Activated CD8-positive, alpha-beta T cell treated with anti-CD3 and anti-CD28 coated beads for 36 hours (primary cell): Measurements from ENCODE around the gene MKNK1. TPM values are rescaled to one million over a fixed set of nuclear protein-coding genes. Genes with fewer than 3 reads are reported as not detected.

Source experiments
- ATAC-seq: fragments of 200-7000 bp; cut with Tn5 transposase; one replicate; pipeline ENCODE4 v1.10.0; 2021; ENCODE audit warnings: mild to moderate bottlenecking, moderate library complexity
- CTCF ChIA-PET: fragments of 350-600 bp; sonication (Branson Sonifier 250); formaldehyde crosslinking; loops from one replicate; lab custom pipeline; 2021; ENCODE audit warnings: antibody characterized with exemption; lab: Charles Lee
- POLR2A ChIA-PET: fragments of 350-600 bp; sonication (Branson Sonifier 250); formaldehyde crosslinking; loops from one replicate; lab custom pipeline; 2021; ENCODE audit warnings: antibody characterized with exemption; lab: Charles Lee
- DNase-seq: peaks from one replicate; pipeline ENCODE4 v3.0.0-alpha.2; 2020
- H3K27ac Mint-ChIP-seq: one replicate; pipeline ENCODE4 v1.8.0; 2021; ENCODE audit warnings: mild to moderate bottlenecking, mixed read lengths
- H3K27me3 Mint-ChIP-seq: one replicate; pipeline ENCODE4 v1.8.0; 2021; ENCODE audit warnings: mixed read lengths
- H3K36me3 Mint-ChIP-seq: one replicate; pipeline ENCODE4 v1.8.0; 2021; ENCODE audit warnings: low read depth, mixed read lengths
- H3K4me1 Mint-ChIP-seq: one replicate; pipeline ENCODE4 v1.8.0; 2021; ENCODE audit warnings: low read depth, mixed read lengths
- H3K4me3 Mint-ChIP-seq: one replicate; pipeline ENCODE4 v1.8.0; 2021; ENCODE audit warnings: mild to moderate bottlenecking, moderate library complexity, mixed read lengths
- H3K9me3 Mint-ChIP-seq: one replicate; pipeline ENCODE4 v1.8.0; 2021; ENCODE audit warnings: mixed read lengths
- intact Hi-C: fragments of 100-400 bp; cut with micrococcal nuclease; formaldehyde crosslinking; loops from one replicate; pipeline ENCODE4 v1.10.0; 2022
- total RNA-seq, 2 experiments: library from RNA; stranded (reverse); gene quantifications; one replicate each; pipeline ENCODE4 v1.2.3, GENCODE V29; 2021
- TF ChIP-seq, protein P1 (sequence below): fragments of 200-600 bp; IDR thresholded peaks from one replicate; pipeline ENCODE4 v1.8.0; 2022; ENCODE audit warnings: antibody characterized with exemption, mild to moderate bottlenecking

Gene MKNK1
- total RNA-seq, 2 experiments from 2014 or later = 31.1 to 35.5 TPM

DNA sequence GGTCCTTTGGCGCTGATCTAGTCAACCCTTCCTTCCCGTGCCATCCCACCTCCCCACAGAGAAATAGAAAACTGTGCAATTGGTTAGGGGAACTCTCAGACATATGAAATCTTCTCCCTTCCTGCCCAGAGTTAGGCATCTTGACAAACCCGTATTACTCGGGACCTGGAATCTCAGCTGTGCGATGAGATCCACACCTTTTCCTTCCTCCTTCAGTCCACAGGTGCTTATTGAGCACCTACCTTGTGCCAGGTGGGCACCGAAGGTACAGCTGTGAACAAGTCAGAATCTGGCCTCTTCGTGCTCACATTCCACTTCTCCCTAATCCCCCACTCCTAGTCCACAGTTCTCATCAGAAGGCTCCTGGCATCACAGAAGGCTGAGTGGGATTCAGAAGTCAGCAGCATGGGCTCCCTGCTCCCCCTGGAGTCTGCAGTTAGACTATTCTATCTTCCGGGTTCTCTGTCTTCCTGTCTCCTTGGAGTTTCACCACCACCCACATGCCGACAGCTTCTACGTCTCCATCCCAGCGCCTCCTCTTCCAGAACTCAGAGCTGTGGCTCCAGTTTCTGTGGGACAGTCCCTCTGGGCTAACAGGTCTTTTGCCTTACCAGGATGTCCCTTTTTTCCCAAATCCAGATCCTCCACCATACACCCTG lies 75.6 kb downstream of the MKNK1 start:
- ChIA-PET POLR2A (interaction anchor here (0.9 to 1.4 kb wide), 3 partner anchors 48 to 55 kb away, joined by 3 to 4 read pairs (median 3); no protein-coding TSS in a partner anchor), CTCF (interaction anchor here (0.6 to 6.6 kb wide), 30 partner anchors 8 to 1198 kb away, joined by 3 to 128 read pairs (median 7); partner anchors contain the start of gene DMBX1)
- Mint-ChIP-seq H3K27ac (no peak overlapping the region), H3K27me3 (peaks cover 37% of the 10 kb centered on the region), H3K4me3 (no peak overlapping the region), H3K36me3 (no peaks in the 10 kb centered on the region), H3K4me1 (peaks cover 28% of the 10 kb centered on the region), H3K9me3 (no peaks in the 10 kb centered on the region)
- intact Hi-C loops = loop anchor here (1.0 to 2.0 kb wide), 2 partner anchors 51 to 82 kb away; no protein-coding TSS in a partner anchor
- TF ChIP-seq, protein P1, sequence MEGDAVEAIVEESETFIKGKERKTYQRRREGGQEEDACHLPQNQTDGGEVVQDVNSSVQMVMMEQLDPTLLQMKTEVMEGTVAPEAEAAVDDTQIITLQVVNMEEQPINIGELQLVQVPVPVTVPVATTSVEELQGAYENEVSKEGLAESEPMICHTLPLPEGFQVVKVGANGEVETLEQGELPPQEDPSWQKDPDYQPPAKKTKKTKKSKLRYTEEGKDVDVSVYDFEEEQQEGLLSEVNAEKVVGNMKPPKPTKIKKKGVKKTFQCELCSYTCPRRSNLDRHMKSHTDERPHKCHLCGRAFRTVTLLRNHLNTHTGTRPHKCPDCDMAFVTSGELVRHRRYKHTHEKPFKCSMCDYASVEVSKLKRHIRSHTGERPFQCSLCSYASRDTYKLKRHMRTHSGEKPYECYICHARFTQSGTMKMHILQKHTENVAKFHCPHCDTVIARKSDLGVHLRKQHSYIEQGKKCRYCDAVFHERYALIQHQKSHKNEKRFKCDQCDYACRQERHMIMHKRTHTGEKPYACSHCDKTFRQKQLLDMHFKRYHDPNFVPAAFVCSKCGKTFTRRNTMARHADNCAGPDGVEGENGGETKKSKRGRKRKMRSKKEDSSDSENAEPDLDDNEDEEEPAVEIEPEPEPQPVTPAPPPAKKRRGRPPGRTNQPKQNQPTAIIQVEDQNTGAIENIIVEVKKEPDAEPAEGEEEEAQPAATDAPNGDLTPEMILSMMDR = peak; percentile 54
- DNase-seq = no peak
- ATAC-seq = no peak

DNA sequence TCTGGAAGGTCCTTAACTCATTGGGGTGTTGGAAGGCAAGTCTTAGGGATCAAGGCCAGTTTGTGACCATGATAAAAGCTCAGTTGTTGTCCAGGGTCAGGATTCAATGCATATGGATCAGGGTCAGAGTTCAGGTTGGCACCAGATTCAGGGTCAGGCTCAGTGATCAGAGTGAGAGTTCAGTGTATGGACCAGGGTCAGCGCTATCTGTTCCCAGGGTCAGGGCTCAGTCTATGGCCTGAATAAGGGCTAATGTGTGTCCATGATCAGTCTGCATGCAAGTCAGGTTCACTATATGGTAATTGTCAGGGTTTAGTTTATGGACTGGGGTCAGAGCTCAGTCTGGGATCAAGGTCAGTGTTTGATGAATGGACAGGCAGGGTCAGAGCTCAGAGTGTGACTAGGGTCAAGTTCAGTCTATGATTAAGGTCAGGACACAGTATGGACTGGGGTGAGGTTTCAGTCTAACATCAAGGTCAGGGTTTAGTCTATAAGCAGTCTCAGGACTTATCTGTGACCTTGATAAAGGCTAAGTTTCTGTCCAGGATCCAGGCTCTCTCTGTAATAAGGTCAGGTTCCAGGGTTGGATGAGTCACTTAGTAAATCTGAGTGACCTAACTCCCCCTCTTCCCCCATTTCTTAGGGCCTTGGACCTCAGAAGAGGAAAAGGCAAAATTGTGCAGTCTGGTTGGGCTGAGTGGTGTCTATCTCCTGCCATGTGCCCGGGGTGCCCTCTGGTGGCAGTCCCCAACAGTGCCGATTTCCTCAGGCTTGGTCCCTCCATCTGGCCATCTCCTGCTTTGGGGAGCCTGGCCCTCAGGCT lies 76.4 kb downstream of the MKNK1 start:
- Mint-ChIP-seq H3K27ac (no peak overlapping the region), H3K4me1 (peaks cover 29% of the 10 kb centered on the region)
- POLR2A ChIA-PET = interaction anchor here (0.9 to 1.4 kb wide), 4 partner anchors 48 to 55 kb away, joined by 3 to 4 read pairs (median 3); no protein-coding TSS in a partner anchor

DNA sequence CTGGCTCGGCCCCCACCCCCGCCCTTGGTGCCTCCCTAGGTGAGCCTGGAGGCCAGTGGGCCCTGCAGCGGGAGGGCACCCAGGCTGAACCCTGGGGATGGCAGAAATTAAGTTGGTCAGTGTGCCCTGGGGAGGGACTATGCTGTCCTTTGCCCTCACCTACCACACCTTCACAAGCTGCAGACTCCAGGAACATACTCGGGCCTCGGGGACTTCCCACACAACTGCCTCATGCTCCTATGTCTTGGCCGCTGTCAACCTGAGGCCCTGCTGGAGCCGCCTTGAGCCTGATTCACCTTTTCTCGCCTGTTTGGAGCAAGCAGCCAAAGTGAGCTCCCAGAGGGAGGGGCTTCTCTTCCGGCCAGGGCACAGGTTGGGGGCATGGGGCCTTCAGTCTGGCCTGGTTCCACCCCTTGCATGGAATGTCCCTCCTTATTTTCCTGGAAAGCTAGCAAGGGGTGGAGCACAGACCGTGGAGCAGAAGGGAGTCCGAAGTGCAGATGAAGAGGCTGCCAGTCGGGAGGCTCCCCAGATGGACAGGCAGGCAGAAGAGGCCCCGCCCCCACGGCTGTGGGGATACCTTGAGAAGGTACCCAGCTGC lies 77.3 kb downstream of the MKNK1 start:
- ChIA-PET CTCF (interaction anchor here (0.7 to 6.6 kb wide), 17 partner anchors 9 to 198 kb away, joined by 3 to 128 read pairs (median 7); partner anchors contain the start of gene DMBX1), POLR2A (interaction anchor here (1.1 to 1.4 kb wide), 4 partner anchors 47 to 81 kb away, joined by 3 read pairs; no protein-coding TSS in a partner anchor)
- TF ChIP-seq, protein P1 = no peak
- Mint-ChIP-seq H3K9me3 (no peaks in the 10 kb centered on the region), H3K36me3 (no peaks in the 10 kb centered on the region), H3K27ac (no peak overlapping the region), H3K27me3 (peaks cover 37% of the 10 kb centered on the region), H3K4me3 (no peak overlapping the region), H3K4me1 (peaks cover 29% of the 10 kb centered on the region)
- ATAC-seq (no peak), DNase-seq (no peak)
- intact Hi-C loops = no loop called here

More for the DNA sequence above, 76.4 kb downstream of the MKNK1 start:
- H3K36me3 Mint-ChIP-seq = no peaks in the 10 kb centered on the region
- intact Hi-C loops = loop anchor here (1.0 to 2.0 kb wide), 2 partner anchors 50 to 81 kb away; no protein-coding TSS in a partner anchor
- H3K27me3 Mint-ChIP-seq = peaks cover 37% of the 10 kb centered on the region
- CTCF ChIA-PET = interaction anchor here (0.7 to 6.6 kb wide), 24 partner anchors 11 to 203 kb away, joined by 3 to 128 read pairs (median 4); partner anchors contain the start of gene DMBX1
- DNase-seq = peak; percentile 91
- ATAC-seq = peak; percentile 61
- no peaks in the 10 kb centered on the region for H3K9me3 Mint-ChIP-seq
- TF ChIP-seq, protein P1 = peak; percentile 92
- no peak overlapping the region for H3K4me3 Mint-ChIP-seq

DNA sequence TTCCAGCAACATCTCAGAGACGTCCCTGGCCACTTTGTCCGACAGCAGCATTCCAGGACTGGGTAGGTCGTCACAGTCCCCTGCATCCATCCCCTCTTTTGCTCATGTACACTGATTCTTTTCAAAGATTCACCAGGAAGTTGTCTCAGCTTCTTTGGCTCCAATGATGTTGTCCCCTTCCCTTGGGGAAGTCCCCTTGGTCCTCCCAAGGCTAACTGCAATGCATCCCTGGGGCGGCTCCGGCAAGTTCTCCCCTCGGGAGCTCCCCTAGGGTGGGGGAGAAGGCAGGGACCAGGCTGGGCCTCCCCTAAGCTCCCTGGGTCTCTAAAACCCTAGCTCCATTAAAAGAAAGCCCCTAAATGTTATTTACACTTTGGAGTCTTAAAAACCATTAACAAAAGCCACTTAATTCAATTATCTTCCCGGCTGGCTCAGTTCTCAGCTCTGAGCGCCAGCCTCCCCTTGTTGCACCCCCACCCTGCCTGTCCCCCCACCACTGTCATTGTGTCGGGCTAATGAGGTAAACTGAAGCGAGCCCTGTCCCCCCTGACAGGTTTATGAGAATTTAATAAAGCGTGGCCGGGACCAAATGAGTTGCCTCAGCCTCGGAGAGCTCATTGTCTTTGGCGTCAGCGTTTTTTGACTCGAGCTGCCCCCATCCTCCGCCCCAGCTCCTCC lies 77.9 kb downstream of the MKNK1 start:
- DNase-seq = no peak
- Mint-ChIP-seq H3K36me3 (no peaks in the 10 kb centered on the region), H3K9me3 (no peaks in the 10 kb centered on the region), H3K27me3 (peaks cover 35% of the 10 kb centered on the region), H3K4me1 (peaks cover 30% of the 10 kb centered on the region), H3K27ac (no peak overlapping the region), H3K4me3 (no peak overlapping the region)
- TF ChIP-seq, protein P1 = no peak
- ATAC-seq = no peak
- POLR2A ChIA-PET = interaction anchor here (1.1 to 1.4 kb wide), 3 partner anchors 46 to 81 kb away, joined by 3 read pairs; no protein-coding TSS in a partner anchor
- intact Hi-C loops = no loop called here
- CTCF ChIA-PET = interaction anchor here (0.7 to 6.6 kb wide), 11 partner anchors 9 to 199 kb away, joined by 3 to 128 read pairs (median 9); partner anchors contain the start of gene DMBX1
